Left ventricle myocardium inferior (tissue), 1 donor: ENCODE measurements around the gene RAB4A. TPM values are rescaled to one million over a fixed set of nuclear protein-coding genes. Genes with fewer than 3 reads are reported as not detected.

Source experiments
- DNase-seq: peaks from one replicate; pipeline ENCODE4 v3.0.0-alpha.2; 2020
- H3K27ac ChIP-seq: fragments of 200-600 bp; replicated peaks from 2 replicates; pipeline ENCODE4 v1.8.0; 2021
- H3K27me3 ChIP-seq: fragments of 200-600 bp; 2 replicates; pipeline ENCODE4 v1.8.0; 2021; ENCODE audit warnings: low read depth
- H3K36me3 ChIP-seq: fragments of 200-600 bp; 2 replicates; pipeline ENCODE4 v1.8.0; 2021
- H3K4me1 ChIP-seq: fragments of 200-600 bp; 2 replicates; pipeline ENCODE4 v1.8.0; 2021
- H3K4me3 ChIP-seq: fragments of 200-600 bp; 2 replicates; pipeline ENCODE4 v1.8.0; 2021; ENCODE audit warnings: mild to moderate bottlenecking, moderate library complexity
- H3K9me3 ChIP-seq: fragments of 200-600 bp; replicated peaks from 2 replicates; pipeline ENCODE4 v1.8.0; 2021
- intact Hi-C: fragments of 100-400 bp; cut with micrococcal nuclease; formaldehyde crosslinking; loops from one replicate; pipeline ENCODE4 v1.11.0; 2022
- total RNA-seq: library from RNA; stranded (reverse); fragmentation: NEBNext Ultra II Directional; extraction: Animal tissue kit (Norgen Biotek cat#: 25700); gene quantifications from one replicate; pipeline ENCODE4 v1.2.1, GENCODE V29; 2021
- TF ChIP-seq, protein P1 (sequence below): fragments of 200-600 bp; IDR thresholded peaks from 2 replicates; pipeline ENCODE4 v1.8.0; 2021; ENCODE audit warnings: antibody characterized with exemption, mild to moderate bottlenecking, borderline replicate concordance
- donor health status: DM: no; HTN: yes; CAD: no; lungs with severe emphysema.

The RAB4A gene
- total RNA-seq, 1 donor from 2014 or later: 132 TPM

DNA sequence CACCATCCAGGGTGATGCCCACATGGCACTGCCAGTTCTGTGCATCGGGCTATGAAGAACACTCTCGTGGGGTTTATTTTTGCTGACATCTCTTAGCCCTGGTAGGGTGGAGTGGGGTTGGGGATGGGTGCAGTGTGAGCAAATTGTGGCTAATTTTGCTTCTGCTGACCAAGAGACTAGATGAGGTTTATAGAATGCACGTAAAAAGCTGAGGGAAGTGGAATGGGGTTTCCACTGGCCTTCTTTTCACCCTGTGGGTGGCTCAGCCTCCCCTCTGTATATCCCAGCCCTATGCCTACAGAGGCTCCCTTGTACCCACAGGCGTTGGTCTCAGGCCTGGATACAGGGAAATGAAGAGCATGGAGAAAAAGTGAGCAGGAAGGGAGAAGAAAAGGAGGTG, 44.1 kb upstream of the RAB4A start:
- intact Hi-C loops: no loop called here

DNA sequence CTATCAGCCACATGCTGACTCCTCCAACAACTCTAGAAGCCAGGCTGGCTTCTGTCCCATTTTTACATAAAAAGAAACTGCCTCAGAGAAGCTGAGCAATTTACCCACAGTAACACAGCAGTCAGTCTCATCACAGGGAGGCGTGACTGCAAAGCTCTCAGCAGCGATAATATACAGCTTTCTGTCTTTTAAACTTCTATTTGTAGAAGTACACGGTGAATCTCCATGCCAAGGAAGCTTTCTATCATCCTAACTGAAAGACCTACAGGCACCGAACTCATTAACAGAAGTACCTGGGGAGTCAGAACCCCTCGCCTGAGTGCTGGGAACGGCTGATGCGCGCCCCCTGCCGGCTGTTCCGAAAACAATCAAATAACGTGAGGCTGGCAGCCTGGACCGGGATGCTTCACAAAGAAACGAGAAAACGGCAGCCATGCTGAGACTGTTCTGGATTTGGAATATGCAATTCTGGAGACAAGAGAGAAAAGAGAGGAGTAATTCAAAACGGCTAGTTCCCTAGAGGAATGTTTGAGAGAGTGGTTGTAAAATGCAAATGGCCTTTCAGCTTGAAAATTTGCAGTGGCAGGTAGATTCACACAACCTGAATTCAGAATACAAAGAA, 43.5 kb upstream of the RAB4A start:
- no peaks in the 10 kb centered on the region for H3K36me3 ChIP-seq
- intact Hi-C loops: no loop called here
- H3K4me1 ChIP-seq: peaks cover 57% of the 10 kb centered on the region
- H3K27me3 ChIP-seq: peaks cover 4% of the 10 kb centered on the region
- DNase-seq: peak; percentile 81
- peak overlapping the region; percentile 96 for H3K27ac ChIP-seq
- no peak overlapping the region for H3K4me3 ChIP-seq
- H3K9me3 ChIP-seq: no peaks in the 10 kb centered on the region
- TF ChIP-seq, protein P1, sequence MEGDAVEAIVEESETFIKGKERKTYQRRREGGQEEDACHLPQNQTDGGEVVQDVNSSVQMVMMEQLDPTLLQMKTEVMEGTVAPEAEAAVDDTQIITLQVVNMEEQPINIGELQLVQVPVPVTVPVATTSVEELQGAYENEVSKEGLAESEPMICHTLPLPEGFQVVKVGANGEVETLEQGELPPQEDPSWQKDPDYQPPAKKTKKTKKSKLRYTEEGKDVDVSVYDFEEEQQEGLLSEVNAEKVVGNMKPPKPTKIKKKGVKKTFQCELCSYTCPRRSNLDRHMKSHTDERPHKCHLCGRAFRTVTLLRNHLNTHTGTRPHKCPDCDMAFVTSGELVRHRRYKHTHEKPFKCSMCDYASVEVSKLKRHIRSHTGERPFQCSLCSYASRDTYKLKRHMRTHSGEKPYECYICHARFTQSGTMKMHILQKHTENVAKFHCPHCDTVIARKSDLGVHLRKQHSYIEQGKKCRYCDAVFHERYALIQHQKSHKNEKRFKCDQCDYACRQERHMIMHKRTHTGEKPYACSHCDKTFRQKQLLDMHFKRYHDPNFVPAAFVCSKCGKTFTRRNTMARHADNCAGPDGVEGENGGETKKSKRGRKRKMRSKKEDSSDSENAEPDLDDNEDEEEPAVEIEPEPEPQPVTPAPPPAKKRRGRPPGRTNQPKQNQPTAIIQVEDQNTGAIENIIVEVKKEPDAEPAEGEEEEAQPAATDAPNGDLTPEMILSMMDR: peak; percentile 88

More for the DNA sequence above, 44.1 kb upstream of the RAB4A start:
- TF ChIP-seq, protein P1: no peak
- no peak overlapping the region for H3K4me3 ChIP-seq
- no peak for DNase-seq
- H3K27ac ChIP-seq: no peak overlapping the region
- peaks cover 4% of the 10 kb centered on the region for H3K27me3 ChIP-seq
- no peaks in the 10 kb centered on the region for H3K9me3 ChIP-seq
- H3K36me3 ChIP-seq: no peaks in the 10 kb centered on the region
- H3K4me1 ChIP-seq: peaks cover 60% of the 10 kb centered on the region

DNA sequence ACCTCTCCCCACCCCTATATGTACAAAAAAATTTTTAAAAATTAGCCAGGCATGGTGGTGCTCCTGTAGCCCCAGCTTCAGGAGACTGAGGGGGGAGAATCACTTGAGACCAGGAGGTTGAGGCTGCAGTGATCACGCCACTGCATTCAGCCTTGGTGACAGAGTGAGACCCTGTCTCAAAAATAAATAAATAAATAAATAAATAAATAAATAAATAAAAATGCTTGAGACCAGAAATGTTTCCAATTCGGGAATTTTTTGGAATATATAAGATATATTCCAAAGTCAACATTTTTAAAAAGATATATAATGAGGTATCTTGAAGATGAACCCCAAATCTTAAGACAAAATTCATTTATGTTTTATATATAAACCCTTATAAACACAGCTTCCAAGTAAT, 42.4 kb upstream of the RAB4A start:
- DNase-seq: no peak
- no peak overlapping the region for H3K4me3 ChIP-seq
- peak overlapping the region; percentile 96 for H3K27ac ChIP-seq
- H3K9me3 ChIP-seq: no peaks in the 10 kb centered on the region
- TF ChIP-seq, protein P1: no peak
- peaks cover 53% of the 10 kb centered on the region for H3K4me1 ChIP-seq
- peaks cover 4% of the 10 kb centered on the region for H3K27me3 ChIP-seq
- intact Hi-C loops: no loop called here
- H3K36me3 ChIP-seq: no peaks in the 10 kb centered on the region

DNA sequence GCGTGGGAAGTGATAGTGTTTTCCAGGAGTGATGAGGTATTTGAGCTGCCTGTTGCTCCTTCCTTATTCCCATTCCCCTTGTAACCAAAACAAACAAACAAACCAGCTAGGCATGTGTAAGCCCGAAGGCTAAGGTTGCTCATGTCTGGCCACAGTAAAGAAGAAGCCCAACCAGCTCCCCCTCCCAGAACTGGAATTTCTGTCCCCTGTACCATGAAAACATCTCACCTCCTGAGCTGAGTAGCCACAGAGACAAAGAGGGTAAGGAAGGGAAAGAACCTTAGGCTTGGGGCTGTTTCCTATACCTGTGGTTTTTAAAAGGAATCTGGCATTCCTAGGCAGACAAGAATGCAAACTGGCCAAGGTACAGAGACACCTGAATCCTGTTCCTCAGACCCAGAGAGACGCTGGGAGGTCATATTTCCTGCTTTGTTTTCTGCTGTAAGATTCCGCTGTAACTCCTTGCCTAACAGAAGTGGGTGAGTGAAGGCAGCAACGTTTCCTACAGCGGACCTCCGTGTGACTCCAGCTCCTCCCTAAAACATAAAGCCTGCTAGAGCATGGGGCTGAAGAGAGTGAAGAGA, 41.7 kb upstream of the RAB4A start:
- Histone ChIP-seq H3K4me1 (peaks cover 46% of the 10 kb centered on the region), H3K27me3 (peaks cover 4% of the 10 kb centered on the region), H3K36me3 (no peaks in the 10 kb centered on the region), H3K4me3 (peak overlapping the region; percentile 1), H3K27ac (peak overlapping the region; percentile 96), H3K9me3 (no peaks in the 10 kb centered on the region)
- TF ChIP-seq, protein P1: no peak
- intact Hi-C loops: no loop called here
- DNase-seq: no peak

DNA sequence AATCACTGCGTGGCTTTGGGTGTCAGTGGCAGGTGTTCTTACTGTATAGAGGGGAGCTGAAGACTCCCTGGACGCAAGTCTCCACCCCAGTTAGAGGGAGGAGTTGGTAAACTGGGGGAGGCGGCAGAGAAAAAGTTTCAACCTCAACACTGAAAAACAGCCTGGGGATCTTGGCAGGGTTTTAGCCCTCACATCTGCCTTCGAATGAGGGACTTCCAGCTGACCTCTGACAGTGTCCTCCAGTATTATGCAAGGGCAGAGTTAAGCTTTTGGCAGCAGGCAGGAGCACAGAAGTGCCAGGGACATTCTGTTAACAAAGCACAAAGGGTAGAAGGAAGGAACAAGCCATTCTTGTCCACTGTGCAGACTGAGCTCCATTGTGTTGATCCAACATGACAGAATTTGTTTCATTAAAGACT, 41.2 kb upstream of the RAB4A start:
- Histone ChIP-seq H3K4me1 (peaks cover 43% of the 10 kb centered on the region), H3K4me3 (peak overlapping the region; percentile 21), H3K27ac (peak overlapping the region; percentile 96), H3K27me3 (peaks cover 4% of the 10 kb centered on the region), H3K9me3 (no peaks in the 10 kb centered on the region), H3K36me3 (no peaks in the 10 kb centered on the region)
- peak; percentile 61 for DNase-seq
- intact Hi-C loops: loop anchor here (10.0 kb wide), 1 partner anchor 565 kb away; no protein-coding TSS in a partner anchor
- TF ChIP-seq, protein P1: no peak
